ENCODE results near the gene CLDN22.

GRCh38 chr4:183312841-183313240 is 7.2 kb downstream of the CLDN22 start:
- TF ChIP-seq, protein P1, sequence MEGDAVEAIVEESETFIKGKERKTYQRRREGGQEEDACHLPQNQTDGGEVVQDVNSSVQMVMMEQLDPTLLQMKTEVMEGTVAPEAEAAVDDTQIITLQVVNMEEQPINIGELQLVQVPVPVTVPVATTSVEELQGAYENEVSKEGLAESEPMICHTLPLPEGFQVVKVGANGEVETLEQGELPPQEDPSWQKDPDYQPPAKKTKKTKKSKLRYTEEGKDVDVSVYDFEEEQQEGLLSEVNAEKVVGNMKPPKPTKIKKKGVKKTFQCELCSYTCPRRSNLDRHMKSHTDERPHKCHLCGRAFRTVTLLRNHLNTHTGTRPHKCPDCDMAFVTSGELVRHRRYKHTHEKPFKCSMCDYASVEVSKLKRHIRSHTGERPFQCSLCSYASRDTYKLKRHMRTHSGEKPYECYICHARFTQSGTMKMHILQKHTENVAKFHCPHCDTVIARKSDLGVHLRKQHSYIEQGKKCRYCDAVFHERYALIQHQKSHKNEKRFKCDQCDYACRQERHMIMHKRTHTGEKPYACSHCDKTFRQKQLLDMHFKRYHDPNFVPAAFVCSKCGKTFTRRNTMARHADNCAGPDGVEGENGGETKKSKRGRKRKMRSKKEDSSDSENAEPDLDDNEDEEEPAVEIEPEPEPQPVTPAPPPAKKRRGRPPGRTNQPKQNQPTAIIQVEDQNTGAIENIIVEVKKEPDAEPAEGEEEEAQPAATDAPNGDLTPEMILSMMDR (IDR thresholded peaks at IDR 0.05) = no peak
- no peak for TF ChIP-seq POLR2A (IDR thresholded peaks at IDR 0.05)
